GM18498 (cell line): ENCODE data around the gene TTC21A.
A peak's percentile ranks its signal among the peaks of the same experiment; 100 is the strongest.
"Not testable (repeated sequence)": the region's sequence is repeated elsewhere in the genome, so short reads cannot be mapped to it uniquely, and the experiment has no call there.

ENCODE experiments used
- ATAC-seq: cut with Tn5 transposase; IDR thresholded peaks from one replicate; pipeline ENCODE4 v1.9.1; 2021; ENCODE audit warnings: mild to moderate bottlenecking, moderate library complexity; ENCODE audit not compliant: unreplicated experiment

Gene TTC21A, protein sequence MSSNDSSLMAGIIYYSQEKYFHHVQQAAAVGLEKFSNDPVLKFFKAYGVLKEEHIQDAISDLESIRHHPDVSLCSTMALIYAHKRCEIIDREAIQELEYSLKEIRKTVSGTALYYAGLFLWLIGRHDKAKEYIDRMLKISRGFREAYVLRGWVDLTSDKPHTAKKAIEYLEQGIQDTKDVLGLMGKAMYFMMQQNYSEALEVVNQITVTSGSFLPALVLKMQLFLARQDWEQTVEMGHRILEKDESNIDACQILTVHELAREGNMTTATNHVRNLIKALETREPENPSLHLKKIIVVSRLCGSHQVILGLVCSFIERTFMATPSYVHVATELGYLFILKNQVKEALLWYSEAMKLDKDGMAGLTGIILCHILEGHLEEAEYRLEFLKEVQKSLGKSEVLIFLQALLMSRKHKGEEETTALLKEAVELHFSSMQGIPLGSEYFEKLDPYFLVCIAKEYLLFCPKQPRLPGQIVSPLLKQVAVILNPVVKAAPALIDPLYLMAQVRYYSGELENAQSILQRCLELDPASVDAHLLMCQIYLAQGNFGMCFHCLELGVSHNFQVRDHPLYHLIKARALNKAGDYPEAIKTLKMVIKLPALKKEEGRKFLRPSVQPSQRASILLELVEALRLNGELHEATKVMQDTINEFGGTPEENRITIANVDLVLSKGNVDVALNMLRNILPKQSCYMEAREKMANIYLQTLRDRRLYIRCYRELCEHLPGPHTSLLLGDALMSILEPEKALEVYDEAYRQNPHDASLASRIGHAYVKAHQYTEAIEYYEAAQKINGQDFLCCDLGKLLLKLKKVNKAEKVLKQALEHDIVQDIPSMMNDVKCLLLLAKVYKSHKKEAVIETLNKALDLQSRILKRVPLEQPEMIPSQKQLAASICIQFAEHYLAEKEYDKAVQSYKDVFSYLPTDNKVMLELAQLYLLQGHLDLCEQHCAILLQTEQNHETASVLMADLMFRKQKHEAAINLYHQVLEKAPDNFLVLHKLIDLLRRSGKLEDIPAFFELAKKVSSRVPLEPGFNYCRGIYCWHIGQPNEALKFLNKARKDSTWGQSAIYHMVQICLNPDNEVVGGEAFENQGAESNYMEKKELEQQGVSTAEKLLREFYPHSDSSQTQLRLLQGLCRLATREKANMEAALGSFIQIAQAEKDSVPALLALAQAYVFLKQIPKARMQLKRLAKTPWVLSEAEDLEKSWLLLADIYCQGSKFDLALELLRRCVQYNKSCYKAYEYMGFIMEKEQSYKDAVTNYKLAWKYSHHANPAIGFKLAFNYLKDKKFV (N-terminal part only)

DNA sequence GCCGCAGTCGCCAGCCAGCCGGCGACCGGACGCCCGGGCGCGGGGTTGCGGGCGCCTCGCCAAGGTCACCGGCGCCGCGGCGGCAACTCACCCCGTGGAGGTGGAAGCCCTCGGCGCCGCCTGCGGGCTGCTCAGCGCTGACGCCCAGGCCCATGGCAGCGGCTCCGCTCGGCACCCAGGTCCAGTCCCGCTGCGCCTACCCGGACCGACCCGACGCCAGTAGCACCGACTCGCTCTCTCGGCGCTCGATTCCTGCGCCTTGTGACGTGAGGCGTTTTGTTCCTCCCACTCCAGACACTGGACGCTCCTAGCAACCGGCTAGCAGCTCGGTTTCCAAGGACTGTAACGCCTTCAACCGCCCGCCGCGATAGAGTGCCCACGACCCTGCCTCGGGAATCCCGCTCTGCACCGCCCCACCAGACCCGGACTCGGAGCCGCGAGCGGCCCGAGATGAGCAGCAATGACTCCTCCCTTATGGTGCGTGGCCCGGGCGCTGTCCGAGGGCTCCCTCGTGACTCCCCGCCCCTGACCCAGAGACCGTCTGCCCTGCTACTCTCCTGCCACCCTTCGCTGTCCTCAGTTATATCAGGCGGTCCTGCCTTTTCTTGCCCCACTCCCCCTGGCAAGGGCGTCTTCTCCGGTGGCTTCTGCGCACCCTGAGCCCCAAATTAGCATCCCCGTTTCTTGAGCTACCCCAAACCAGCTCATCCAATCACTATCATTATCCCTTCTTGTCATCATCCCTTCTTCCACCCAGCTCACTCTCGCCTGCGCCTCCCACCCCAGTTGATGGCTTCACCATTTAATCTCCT lies at the start of gene TTC21A, which contains the start of gene GORASP1:
Gene TTC21A, plus strand, starts transcription at position 293 of the 812 bp plus-strand sequence. Its CDS starts 158 bp downstream, at position 451.
Gene GORASP1, minus strand, starts transcription at position 240 of the 812 bp plus-strand sequence. Its CDS starts 86 bp downstream, at position 154.
- peak; percentile 62 for ATAC-seq

DNA sequence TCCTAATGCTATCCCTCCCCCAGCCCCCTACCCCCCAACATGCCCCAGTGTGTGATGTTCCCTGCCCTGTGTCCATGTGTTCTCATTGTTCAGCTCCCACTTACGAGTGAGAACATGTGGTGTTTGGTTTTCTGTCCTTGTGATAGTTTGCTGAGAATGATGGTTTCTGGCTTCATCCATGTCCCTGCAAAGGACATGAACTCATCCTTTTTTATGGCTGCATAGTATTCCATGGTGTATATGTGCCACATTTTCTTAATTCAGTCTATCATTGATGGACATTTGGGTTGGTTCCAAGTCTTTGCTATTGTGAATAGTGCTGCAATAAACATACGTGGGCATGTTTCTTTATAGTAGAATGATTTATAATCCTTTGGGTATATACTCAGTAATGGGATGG lies 46.3 kb upstream of the TTC21A start:
- ATAC-seq: not testable (repeated sequence)

DNA sequence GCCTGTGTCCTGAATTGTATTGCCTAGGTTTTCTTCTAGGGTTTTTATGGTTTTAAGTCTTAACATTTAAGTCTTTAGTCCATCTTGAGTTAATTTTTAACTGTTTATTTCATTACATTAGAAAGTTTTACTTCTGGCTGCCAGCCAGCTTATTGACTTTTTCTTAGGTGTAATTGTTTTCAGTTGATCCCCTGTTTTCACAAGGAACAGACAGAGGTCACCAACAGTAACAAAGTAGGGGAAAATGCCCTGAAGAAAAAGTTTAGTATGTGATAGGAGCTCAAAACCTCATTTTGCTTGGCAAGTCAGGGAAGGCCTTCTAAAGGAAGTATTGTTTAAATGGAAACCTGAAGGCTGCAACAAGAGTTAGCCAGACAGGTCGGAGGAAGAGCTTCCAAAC lies 45.3 kb upstream of the TTC21A start:
- ATAC-seq: no peak

DNA sequence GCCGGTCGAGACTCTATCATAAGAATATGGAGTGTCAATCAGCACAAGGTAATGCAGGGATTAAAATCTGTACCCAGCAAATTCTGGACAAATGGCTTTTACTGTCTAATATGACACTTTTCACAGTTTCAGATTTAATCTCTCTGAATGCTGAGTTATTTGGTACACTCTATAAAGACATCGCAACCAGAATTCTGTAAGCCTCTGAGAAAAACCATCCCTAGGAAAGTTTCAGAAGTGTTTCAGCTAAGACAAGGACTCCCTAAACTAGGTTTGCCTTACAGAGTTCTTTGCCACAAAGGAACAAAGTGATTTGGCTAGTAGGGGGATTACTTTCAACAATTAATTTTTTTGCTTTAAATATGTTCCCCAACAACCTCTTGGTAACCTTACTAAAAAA lies 44.3 kb upstream of the TTC21A start:
- ATAC-seq: no peak

DNA sequence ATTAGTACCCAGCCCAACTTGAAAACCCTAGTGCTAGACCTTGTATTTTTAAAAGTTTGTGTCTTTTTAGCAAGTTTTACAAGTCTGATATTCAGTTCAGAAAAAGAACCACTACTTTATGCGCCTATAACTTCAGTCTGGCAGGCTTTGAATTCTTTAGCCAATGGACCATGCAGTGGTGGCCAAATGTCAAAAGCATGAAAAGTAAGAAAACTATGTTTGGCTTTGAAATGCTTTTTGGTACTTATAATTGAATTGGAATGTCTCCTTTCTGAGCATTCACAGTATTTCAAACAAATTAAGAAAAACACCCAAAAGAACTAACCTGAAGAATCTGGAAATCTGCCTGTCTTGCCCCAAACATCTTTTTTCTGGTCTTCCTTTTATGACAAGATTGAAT lies 42.8 kb upstream of the TTC21A start:
- ATAC-seq: no peak

DNA sequence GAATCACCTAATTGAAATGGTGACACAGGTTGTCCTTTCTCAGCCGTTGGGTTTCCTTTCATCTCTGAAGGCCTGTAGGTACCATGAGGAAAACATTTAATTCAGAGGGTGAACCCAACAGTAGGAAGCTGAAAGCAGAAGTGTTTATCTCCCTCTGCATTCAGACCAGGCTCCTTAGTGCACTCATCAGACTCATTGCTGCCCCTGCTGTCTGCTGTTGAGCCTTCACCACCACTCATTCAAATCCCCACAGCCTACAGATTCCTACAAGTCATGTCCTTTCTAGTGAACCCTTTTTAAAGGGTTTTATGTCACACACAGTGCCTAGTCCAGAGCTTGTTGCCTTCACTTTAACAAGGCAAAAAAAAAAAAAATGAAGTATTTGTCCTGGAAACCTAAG lies 42.3 kb upstream of the TTC21A start:
- peak; percentile 99 for ATAC-seq

DNA sequence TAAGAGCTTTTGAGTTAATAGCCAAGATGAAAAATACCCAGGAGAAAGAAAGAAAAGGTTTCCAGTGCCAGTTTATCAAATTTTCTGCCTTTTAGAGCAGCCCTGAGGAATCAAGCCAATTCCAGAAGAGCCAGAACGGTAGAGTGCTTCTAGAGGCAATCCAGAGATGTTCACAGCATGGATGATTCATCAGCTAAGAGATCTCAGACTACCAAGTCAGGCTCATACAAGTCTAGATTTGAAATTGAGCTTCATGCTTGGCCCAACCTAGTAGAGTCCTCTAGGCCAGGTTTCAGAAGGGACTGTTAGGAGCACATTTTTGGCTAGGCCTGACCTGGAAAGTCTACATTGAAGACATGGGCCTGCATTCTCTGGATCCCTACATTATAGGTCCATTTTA lies 40.2 kb upstream of the TTC21A start:
- ATAC-seq: no peak

DNA sequence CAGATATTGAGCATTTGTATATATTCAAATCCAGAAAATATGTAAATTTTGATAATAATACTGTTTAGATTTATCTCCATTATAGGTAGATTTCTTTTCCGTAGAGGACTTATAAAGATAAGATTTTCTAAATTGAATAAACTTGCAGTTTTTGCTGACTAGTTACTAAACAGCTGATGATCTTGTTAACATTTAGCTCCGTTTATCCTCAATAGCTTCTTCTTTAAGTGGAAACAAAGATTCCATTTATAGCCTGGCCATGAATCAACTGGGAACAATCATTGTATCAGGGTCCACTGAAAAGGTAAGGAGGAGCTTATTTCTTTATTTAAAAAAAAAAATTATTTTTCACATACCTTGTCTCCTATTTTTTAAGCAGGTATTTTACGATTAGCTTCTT lies 38.9 kb upstream of the TTC21A start:
- ATAC-seq: no peak

DNA sequence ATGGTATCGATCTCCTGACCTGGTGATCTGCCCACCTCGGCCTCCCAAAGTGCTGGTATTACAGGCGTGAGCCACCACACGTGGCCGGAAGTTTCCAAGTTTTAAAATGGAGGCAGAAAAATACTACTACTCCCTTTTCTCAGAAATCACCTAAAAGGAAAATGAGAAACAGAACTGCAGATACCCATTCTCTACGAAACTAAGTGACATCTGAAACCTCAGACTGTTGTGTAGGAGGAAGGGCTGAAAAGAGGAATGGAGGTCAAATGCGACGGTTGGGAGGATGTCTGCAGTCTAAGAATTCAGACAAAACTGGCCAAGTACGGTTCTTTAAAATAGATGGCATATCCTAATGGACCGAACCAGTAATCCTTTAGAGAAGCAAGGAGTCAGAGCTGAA lies 31.6 kb upstream of the TTC21A start:
- ATAC-seq: peak; percentile 65

DNA sequence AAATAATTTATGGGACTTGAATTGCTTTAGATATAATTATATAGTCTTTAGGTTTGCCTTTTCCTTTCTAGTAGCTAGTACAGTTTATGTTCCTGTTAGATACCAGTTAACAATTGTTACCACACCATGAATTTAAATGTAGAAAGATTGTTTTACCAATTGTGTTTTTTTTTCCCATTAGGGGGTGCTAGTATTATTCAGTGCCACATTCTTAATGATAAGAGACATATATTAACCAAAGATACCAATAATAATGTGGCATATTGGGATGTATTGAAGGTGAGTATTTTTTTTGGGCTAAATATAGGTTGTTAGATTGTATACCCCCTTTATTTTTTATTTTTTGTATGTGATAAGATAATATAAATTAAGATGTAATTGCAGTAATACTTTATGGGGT lies 27.9 kb upstream of the TTC21A start:
- no peak for ATAC-seq

DNA sequence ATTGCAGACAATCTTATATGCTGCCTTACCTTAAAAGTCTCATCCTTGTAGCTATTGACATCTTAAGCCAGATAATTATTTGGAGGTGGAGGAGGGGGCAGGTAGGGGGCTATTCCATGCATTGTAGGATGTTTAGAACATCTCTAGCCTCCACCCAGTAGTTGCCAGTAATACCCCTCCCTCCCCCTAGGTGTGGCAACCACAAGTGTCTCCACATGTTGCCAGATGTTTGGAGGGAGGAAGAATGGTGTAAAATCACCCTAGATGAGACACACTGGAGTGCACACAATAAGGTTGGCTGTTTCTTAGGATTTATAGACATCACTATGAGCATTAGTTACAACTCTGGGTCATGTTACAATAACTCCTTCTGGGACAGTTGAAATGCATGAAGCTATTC lies 27.5 kb upstream of the TTC21A start:
- ATAC-seq: no peak

DNA sequence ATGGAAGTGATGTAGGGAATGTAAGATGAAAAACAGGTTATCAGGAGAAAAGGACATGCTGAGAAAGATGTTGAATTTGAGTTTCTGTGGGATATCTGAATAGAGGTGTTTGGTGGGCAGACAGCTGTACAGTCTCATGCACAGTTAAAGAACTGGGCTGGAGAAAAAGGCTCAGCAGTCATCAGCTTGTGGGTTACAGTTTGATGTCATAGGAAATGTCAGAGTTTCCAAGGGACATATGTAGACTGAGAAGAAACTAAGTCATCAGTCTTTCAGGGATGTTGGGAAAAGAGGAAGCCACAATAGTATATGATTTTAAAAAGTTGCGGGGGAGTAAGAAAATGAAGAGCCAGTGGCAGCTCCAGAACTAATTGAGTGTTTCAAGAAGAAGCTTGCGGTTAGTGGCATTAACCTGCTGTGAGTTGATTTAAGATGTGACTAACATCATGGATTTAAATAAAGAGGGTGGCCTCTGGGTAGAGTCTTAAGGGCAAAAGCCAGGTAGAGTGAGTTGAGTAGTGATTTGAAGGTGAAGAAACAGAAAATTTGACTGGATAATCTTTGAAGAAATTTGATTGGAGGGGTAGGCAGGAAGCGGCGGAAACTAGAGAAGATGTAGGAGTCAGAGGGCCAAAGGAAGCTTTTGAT lies 24.7 kb upstream of the TTC21A start:
- ATAC-seq: no peak

DNA sequence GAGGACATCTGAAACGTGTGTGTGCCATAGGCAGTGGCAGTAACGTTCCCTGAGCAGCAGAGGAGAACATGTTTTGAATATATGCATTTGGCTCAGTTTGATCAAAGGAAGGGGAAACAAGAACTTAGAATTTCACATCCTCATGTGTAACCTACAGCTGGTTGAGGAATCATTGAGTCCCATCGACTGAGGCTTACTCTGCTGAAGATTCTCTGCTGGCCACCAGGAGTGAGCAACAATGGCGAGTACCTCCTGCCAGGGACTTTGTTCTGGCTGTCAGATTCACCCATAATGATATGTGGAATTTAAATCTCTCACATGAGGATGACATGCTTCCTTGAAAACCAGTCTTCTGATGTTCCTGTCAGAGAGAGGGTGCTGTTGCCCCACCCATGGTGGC lies 21.3 kb upstream of the TTC21A start:
- ATAC-seq: peak; percentile 41

DNA sequence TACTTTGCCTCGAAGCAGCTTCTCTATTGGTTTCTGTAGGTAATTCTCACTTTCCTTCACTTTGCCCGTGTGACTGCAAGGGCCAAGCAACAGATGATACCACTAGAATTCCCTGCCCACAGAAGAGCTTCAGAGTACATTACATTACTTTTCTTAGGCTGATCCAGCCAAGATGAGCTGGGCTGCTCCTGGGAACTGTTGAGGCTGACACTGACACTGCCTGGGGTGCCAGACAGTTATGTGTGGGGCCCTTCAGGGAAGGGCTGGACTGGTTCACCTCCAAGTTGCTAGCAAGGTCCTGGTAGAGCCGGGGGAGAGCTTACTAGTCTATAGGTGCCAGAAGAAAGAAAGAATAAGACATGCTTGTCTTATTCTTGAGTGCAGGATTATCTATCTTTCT lies 19.0 kb upstream of the TTC21A start:
- ATAC-seq: no peak

DNA sequence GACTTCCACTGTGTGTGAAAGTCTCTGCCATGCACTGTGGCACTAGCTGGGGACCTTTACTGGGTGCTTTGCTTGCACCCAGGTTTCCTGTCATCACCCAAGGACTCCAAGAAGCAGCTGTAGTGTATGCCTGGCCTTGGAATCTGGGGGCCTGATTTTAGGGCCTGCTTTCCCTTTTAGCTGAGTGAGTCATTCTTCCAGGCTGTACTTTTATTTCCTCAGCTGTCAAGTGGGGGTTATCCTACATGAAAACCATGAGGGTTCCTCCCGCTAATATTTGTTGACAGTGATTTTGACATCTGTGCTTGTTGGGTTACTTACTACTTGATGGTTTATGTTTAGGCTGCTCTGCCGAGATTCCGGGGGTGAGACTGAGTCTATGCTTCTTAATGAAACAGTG lies 18.6 kb upstream of the TTC21A start:
- ATAC-seq: no peak

DNA sequence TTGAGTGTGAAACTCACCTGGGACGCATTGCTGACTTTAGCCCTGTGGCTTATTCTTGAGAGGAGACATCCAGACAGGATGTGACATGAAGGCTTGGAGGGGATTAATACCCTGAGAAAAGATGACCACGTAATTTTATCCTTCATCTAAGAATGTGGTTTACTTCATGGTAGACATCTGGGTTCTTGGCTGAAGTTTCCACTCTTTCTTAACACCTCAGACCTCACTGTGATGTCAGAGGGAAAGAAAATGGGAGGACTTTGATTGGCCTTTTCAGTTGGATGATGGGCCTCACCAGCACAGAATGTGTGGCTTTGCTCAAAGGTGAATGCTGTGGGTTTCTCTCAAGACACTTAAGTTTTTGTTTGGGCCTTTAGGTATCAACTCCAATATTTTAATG lies 16.6 kb upstream of the TTC21A start:
- ATAC-seq: no peak

DNA sequence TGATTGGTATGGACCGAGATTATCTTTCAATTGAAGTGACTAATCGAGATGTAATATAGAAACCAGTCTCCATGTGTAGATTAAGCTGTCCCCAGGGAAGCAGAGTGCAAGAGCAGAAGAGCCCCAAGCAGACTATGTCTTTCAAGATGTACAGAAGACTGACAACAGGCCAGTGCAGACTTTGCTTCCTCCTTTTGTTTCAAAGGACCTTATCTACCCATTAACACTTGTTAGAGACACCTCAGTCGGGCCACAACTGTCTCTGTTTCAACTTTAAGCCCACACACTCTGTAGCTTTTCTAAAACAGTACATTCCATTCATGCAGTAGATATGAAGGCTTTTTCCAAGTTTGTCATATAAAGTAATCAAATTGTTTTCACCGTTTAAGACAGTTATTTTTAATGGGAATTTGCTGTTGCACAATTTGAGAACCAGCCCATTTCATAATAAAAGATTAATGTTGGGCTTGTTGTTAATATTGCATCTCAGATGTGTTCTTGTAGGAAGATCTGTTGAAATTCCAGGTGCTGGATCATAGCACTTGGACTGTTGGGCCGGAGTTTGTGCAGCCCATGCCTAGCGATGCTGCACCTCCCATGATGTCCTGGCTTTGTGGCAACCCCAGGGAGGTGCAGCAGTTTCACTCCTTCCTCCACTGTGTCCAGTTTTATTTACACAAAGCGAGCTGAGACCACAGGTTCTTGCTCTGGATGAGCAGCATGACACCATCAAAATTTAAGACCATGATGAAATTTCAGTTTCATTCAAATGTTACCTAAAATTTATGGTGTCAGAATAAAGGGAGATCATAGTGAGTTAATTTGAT lies 12.4 kb upstream of the TTC21A start:
- ATAC-seq: no peak

DNA sequence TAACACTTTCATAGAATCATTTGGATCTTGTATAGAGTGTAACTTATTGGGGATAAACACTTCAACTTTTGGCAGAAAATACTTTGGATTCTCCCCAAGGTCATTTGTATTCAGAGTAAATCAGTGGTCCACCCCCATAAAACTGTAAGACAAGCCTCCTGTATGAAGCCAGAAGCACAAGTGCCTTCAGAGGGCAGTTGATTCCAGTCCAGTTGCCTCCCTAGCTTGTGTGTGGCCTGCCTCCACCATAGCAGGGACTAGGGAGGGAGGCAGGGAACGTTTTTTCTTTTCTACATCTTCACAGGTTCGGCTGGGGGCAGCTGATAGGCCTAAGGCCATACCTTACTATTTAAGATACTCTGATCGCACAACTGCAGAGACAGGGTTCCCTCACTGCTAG lies 11.7 kb upstream of the TTC21A start:
- ATAC-seq: no peak

DNA sequence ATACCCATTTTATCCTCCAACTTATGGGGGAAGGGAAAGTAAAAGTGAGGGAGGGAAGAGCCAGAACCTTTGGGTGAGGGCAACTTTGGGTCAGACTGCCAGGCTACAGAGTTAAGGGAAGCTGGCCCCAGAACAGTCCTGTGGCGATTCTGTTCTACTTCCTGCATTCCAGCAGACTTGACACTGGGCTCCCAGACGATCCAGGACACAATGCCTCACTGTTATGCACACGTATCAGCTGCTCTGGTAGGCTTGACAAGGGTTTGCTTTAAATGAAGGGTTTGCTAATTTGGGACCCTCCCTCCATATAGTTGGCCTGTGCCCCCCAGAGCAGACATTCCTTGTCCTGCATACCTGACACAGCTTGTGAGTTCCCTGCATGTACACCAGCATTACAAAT lies 10.7 kb upstream of the TTC21A start:
- no peak for ATAC-seq
